Measurements from ENCODE around the gene NDUFAF2. TPM values are rescaled to one million over a fixed set of nuclear protein-coding genes. Genes with fewer than 3 reads are reported as not detected.

Gene NDUFAF2
- total and polyA plus RNA-seq, 2 of the 13 experiments (the other 11 are each of a cell fraction or from before 2014, with no cell fraction given) = 34.0 to 78.4 TPM

GRCh38 chr5:61162010-61162831 lies 217.2 kb downstream of the NDUFAF2 start, which contains the start of gene SMIM15 (continued):
- TF ChIP-seq SP2 (CRISPR knock-in tag; IDR thresholded peaks at IDR 0.05) (peak; percentile 87), ATRX (CRISPR knock-in tag; IDR thresholded peaks at IDR 0.05; ENCODE audit: borderline replicate concordance) (no peak), GATAD2A (CRISPR knock-in tag; IDR thresholded peaks at IDR 0.05) (peak; percentile 70), TEAD3 (CRISPR knock-in tag; optimal IDR thresholded peaks at IDR 0.05; ENCODE audit: borderline replicate concordance) (peak; percentile 12), NPAS2 (CRISPR knock-in tag; IDR thresholded peaks at IDR 0.05; ENCODE audit: borderline replicate concordance) (no peak), ZNF235 (CRISPR knock-in tag; IDR thresholded peaks at IDR 0.05; ENCODE audit: borderline replicate concordance) (no peak), U2AF2 (IDR thresholded peaks at IDR 0.05; ENCODE audit: low read depth, low read length) (no peak), ATF2 (CRISPR knock-in tag; IDR thresholded peaks at IDR 0.05) (peak; percentile 40), NR2F1 (CRISPR knock-in tag; IDR thresholded peaks at IDR 0.05) (no peak), ZNF574 (CRISPR knock-in tag; IDR thresholded peaks at IDR 0.05) (peak; percentile 91), WIZ (CRISPR knock-in tag; IDR thresholded peaks at IDR 0.05) (no peak; the same call in none of the 2 replicates), RFXAP (CRISPR knock-in tag; IDR thresholded peaks at IDR 0.05; ENCODE audit: borderline replicate concordance) (peak; percentile 69; the same call in 1 of the 2 replicates), SMC3 (IDR thresholded peaks at IDR 0.05; ENCODE audit: low read length) (no peak), AKAP8 (CRISPR knock-in tag; IDR thresholded peaks at IDR 0.05) (peak; percentile 26; the same call in 1 of the 2 replicates), ZNF670 (CRISPR knock-in tag; IDR thresholded peaks at IDR 0.05; ENCODE audit: borderline replicate concordance) (peak; percentile 39; the same call in 1 of the 2 replicates), CHD4 (IDR thresholded peaks at IDR 0.05; ENCODE audit: borderline replicate concordance, low read length) (no peak), ZNF772 (CRISPR knock-in tag; IDR thresholded peaks at IDR 0.05) (no peak), AKNA (CRISPR knock-in tag; IDR thresholded peaks at IDR 0.05; ENCODE audit: borderline replicate concordance) (peak; percentile 73; the same call in 1 of the 2 replicates)
